HepG2 (cell line): Measurements from ENCODE around the gene CAMTA2. TPM values are rescaled to one million over a fixed set of nuclear protein-coding genes. Genes with fewer than 3 reads are reported as not detected.

Experiments
- ATAC-seq: fragments of 200-7000 bp; cut with Tn5 transposase; 3 replicates; pipeline ENCODE4 v1.9.1; 2020; ENCODE audit warnings: mild to moderate bottlenecking, moderate library complexity
- BruUV-seq: library from RNA; stranded (reverse); fragments of 400-500 nt; replicated peaks from 2 replicates; lab custom pipeline; 2021; lab: Mats Ljungman, UMichigan
- CTCF ChIA-PET: fragments of 300-600 bp; formaldehyde crosslinking; extraction: SDS; loops from one replicate; lab custom pipeline; 2021; ENCODE audit warnings: low total read pairs, inconsistent platforms, low intra/inter-chr PET ratio; lab: Yijun Ruan, JAX
- POLR2A ChIA-PET: fragments of 350-600 bp; sonication (Branson Sonifier 250); formaldehyde crosslinking; loops from one replicate; lab custom pipeline; 2020; ENCODE audit warnings: antibody characterized with exemption, inconsistent platforms; lab: Yijun Ruan, JAX
- DNase-seq: peaks from one replicate; pipeline ENCODE4 v3.0.0-alpha.2; 2015; ENCODE audit warnings: low spot score
- FAIRE-seq: peaks from 3 replicates; lab custom pipeline; 2011; peaks lifted over from hg19 to GRCh38; lab: Jason Lieb, UNC
- H2AFZ ChIP-seq: one replicate; pipeline ENCODE4 v1.6.1; 2011; ENCODE audit warnings: low read length, inconsistent platforms
- H3K27ac ChIP-seq: fragments of 300-600 bp; 3 replicates; pipeline ENCODE4 v1.8.0; 2011; ENCODE audit warnings: mixed run types, mild to moderate bottlenecking, mixed read lengths, low read length, inconsistent platforms; ENCODE audit not compliant: insufficient read depth; ENCODE audit errors: extremely low read length
- H3K27me3 ChIP-seq, 2 experiments: fragments of 200-600 bp in 1 of 2; 2 replicates in 1 of 2; 3 replicates in 1 of 2; pipeline versions ENCODE4 v1.6.0 to v1.8.0; 2011; ENCODE audit warnings: low read length in 2 of 2, mild to moderate bottlenecking in 2 of 2, moderate library complexity in 2 of 2, inconsistent platforms in 1 of 2; ENCODE audit not compliant: insufficient read depth in 2 of 2, control insufficient read depth in 1 of 2
- H3K36me3 ChIP-seq, 2 experiments: fragments of 200-600 bp in 1 of 2; replicated peaks in 1 of 2; 2 replicates in 1 of 2; 3 replicates in 1 of 2; pipeline versions ENCODE4 v1.5.1 to v1.8.0; 2011; ENCODE audit warnings: low read length in 2 of 2, inconsistent platforms in 1 of 2; ENCODE audit not compliant: insufficient read depth in 2 of 2, control insufficient read depth in 1 of 2
- H3K4me1 ChIP-seq: 2 replicates; pipeline ENCODE4 v1.5.1; 2012; ENCODE audit warnings: low read length, inconsistent platforms; ENCODE audit not compliant: insufficient read depth
- H3K4me2 ChIP-seq: 2 replicates; pipeline ENCODE4 v1.6.0; 2011; ENCODE audit warnings: low read depth, low read length, inconsistent platforms
- H3K4me3 ChIP-seq, 3 experiments: fragments of 200-600 bp in 1 of 3; sonication (generic), shearing (Covaris generic) in 1 of 3; replicated peaks in 1 of 3; 2 replicates each; pipeline ENCODE4 v1.5.1; 2011 to 2016; ENCODE audit warnings: low read length in 3 of 3, inconsistent platforms in 2 of 3, low read depth in 2 of 3, mild to moderate bottlenecking in 2 of 3, control low read depth in 1 of 3, mixed read lengths in 1 of 3; ENCODE audit not compliant: insufficient read depth in 1 of 3
- H3K79me2 ChIP-seq: one replicate; pipeline ENCODE4 v1.6.1; 2011; ENCODE audit warnings: low read length, inconsistent platforms; ENCODE audit not compliant: insufficient read depth
- H3K9ac ChIP-seq: 2 replicates; pipeline ENCODE4 v1.6.0; 2011; ENCODE audit warnings: mild to moderate bottlenecking, low read depth, low read length, inconsistent platforms; ENCODE audit not compliant: insufficient read depth
- H3K9me3 ChIP-seq: 2 replicates; pipeline ENCODE4 v1.5.1; 2012; ENCODE audit warnings: mild to moderate bottlenecking, low read length
- H4K20me1 ChIP-seq: 2 replicates; pipeline ENCODE4 v1.6.0; 2011; ENCODE audit warnings: inconsistent platforms, mild to moderate bottlenecking, low read length, moderate library complexity; ENCODE audit not compliant: insufficient read depth
- CREM ChIP-seq, 2 experiments: sonication (generic) in 1 of 2; formaldehyde crosslinking in 1 of 2; IDR thresholded peaks; 2 replicates each; pipeline versions ENCODE4 v1.4.0 to v1.6.1; 2016 to 2020; ENCODE audit warnings: antibody characterized with exemption in 1 of 2, mild to moderate bottlenecking in 1 of 2, missing genetic modification reagents in 1 of 2
- DR1 ChIP-seq: sonication (generic); formaldehyde crosslinking; IDR thresholded peaks from 2 replicates; pipeline ENCODE4 v1.8.0; 2021; ENCODE audit warnings: mild to moderate bottlenecking, missing genetic modification reagents, inconsistent platforms
- EP300 ChIP-seq, 3 experiments: sonication (generic) in 1 of 3; formaldehyde crosslinking in 1 of 3; IDR thresholded peaks; 2 replicates each; pipeline versions ENCODE4 v1.5.1 to v1.6.1; 2011 to 2020; ENCODE audit warnings: low read depth in 2 of 3, low read length in 2 of 3, borderline replicate concordance in 1 of 3, improper control_type of control experiment in 1 of 3, mild to moderate bottlenecking in 1 of 3, missing genetic modification reagents in 1 of 3, moderate library complexity in 1 of 3
- HIVEP1 ChIP-seq: sonication (generic); formaldehyde crosslinking; IDR thresholded peaks from 2 replicates; pipeline ENCODE4 v1.4.0; 2020; ENCODE audit warnings: mild to moderate bottlenecking, missing genetic modification reagents
- HNF4G ChIP-seq, 2 experiments: sonication (generic) in 1 of 2; formaldehyde crosslinking in 1 of 2; IDR thresholded peaks; 2 replicates each; pipeline versions ENCODE4 v1.4.0 to v1.6.1; 2011 to 2020; ENCODE audit warnings: borderline replicate concordance in 2 of 2, low read depth in 2 of 2, mild to moderate bottlenecking in 2 of 2, low read length in 1 of 2, missing genetic modification reagents in 1 of 2, moderate library complexity in 1 of 2
- KDM2A ChIP-seq: sonication (generic); formaldehyde crosslinking; IDR thresholded peaks from 2 replicates; pipeline ENCODE4 v1.4.0; 2020; ENCODE audit warnings: low read depth, missing genetic modification reagents, borderline replicate concordance
- KDM3A ChIP-seq: IDR thresholded peaks from 2 replicates; pipeline ENCODE4 v1.6.1; 2018; ENCODE audit warnings: low read depth, missing compliant biosample characterization
- NFE2L1 ChIP-seq: sonication (generic); formaldehyde crosslinking; IDR thresholded peaks from 2 replicates; pipeline ENCODE4 v1.4.0; 2020; ENCODE audit warnings: missing genetic modification reagents, mild to moderate bottlenecking, borderline replicate concordance
- RBFOX2 ChIP-seq: fragments of 200-400 bp; formaldehyde crosslinking; IDR thresholded peaks from 2 replicates; pipeline ENCODE4 v1.6.1; 2017; ENCODE audit warnings: low read depth, mild to moderate bottlenecking, low read length
- ZC3H13 ChIP-seq: sonication (generic); formaldehyde crosslinking; IDR thresholded peaks from 2 replicates; pipeline ENCODE4 v1.8.1; 2023; ENCODE audit warnings: mild to moderate bottlenecking, missing genetic modification reagents, moderate library complexity
- ZNF335 ChIP-seq: sonication (generic); formaldehyde crosslinking; IDR thresholded peaks from 2 replicates; pipeline ENCODE4 v1.4.0; 2020; ENCODE audit warnings: missing genetic modification reagents
- ZNF546 ChIP-seq: sonication (generic); formaldehyde crosslinking; conservative IDR thresholded peaks from 2 replicates; pipeline ENCODE4 v1.8.1; 2023; ENCODE audit warnings: mild to moderate bottlenecking, missing genetic modification reagents
- WGBS: methylation state at CpG from one replicate; pipeline ENCODE4 v1.1.6; 2017; ENCODE audit warnings: low lambda C conversion rate; 5-methylcytosine and 5-hydroxymethylcytosine counted together
- in situ Hi-C: cut with HindIII; loops from 2 replicates; pipeline ENCODE4 v1.10.0; 2017; ENCODE audit warnings: low pct_unique_long_range_greater_than_20kb; ENCODE audit not compliant: extremely low pct_ligation_motif_present
- intact Hi-C: fragments of 100-400 bp; cut with micrococcal nuclease; formaldehyde crosslinking; loops from one replicate; pipeline ENCODE4 v1.10.0; 2022; ENCODE audit not compliant: unreplicated experiment
- polyA plus RNA-seq, 8 experiments: library from polyadenylated mRNA; depleted of rRNA in 3 of 8; stranded (reverse) in 7 of 8; unstranded in 1 of 8; fragments of >200 nt; fragmentation: Illumina TruSeq in 4 of 8; extraction: Trizol in 4 of 8; gene quantifications; 2 replicates each; pipeline versions ENCODE4 v1.2.1 to v1.2.3, GENCODE V29; 2011 to 2016; ENCODE audit warnings: low read depth in 4 of 8, missing spikeins in 1 of 8, mixed read lengths in 1 of 8; ENCODE audit not compliant: insufficient read depth in 1 of 8
- total RNA-seq, 5 experiments: library from RNA; depleted of rRNA; stranded (reverse); fragments of >200 nt; fragmentation: Illumina TruSeq; extraction: Trizol; gene quantifications; 2 replicates each; pipeline ENCODE4 v1.2.3, GENCODE V29; 2016; ENCODE audit warnings: low read depth in 1 of 5
- TF ChIP-seq, protein P1 (sequence below): IDR thresholded peaks from 2 replicates; pipeline ENCODE4 v1.6.1; 2016; ENCODE audit warnings: missing genetic modification reagents, missing compliant biosample characterization
- TF ChIP-seq, protein P2 (sequence below): sonication (generic); formaldehyde crosslinking; IDR thresholded peaks from 2 replicates; pipeline ENCODE4 v1.4.0; 2020; ENCODE audit warnings: missing genetic modification reagents
- TF ChIP-seq, protein P3 (sequence below): sonication (generic); IDR thresholded peaks from 2 replicates; pipeline ENCODE4 v1.6.1; 2016; ENCODE audit warnings: low read depth, borderline replicate concordance
- TF ChIP-seq, protein P4 (sequence below): sonication (generic); formaldehyde crosslinking; IDR thresholded peaks from 2 replicates; pipeline ENCODE4 v1.8.1; 2023; ENCODE audit warnings: mild to moderate bottlenecking, missing genetic modification reagents

The CAMTA2 gene
- total and polyA plus RNA-seq, 2 of the 13 experiments (the other 11 are each of a cell fraction or from before 2014, with no cell fraction given): 4.1 to 7.1 TPM

DNA sequence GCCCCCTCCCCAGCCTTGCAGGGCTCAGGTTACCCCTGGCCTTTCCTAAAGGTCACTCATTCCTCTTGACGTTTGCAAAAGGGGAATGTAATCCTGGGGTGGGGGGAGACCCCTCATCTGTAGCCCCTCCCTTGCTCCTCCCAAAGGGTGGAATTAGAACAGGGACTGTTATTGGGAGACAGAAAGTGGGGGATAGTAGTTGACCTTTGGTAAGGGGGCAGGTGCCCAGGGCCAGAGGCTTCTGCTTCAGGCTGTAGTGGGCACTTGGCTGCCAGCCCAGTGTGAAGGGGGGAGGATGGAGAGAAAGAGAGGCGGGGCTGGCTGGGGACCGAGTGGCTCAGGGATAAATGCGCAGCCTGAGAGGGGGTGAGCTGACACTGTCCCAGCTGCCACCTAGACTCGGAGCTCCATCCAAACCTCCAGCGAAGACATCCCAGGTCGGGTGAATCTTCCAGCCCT, 36.7 kb downstream of the CAMTA2 start, which contains the start of gene ENO3:
Gene ENO3, plus strand, starts transcription at position 374 of the 459 bp plus-strand sequence. CDS start 711 bp downstream, outside the sequence.
- 0% methylated on average over 7 of the region's 7 CpGs for WGBS
- H2AFZ ChIP-seq: no peak within 1 kb of the TSS
- peak within 1 kb of the TSS; percentile 52 to 88 (median 86) for H3K4me3 ChIP-seq
- peaks cover 7 to 13% of the 10 kb centered on the region in 2 experiments; a peak in 4 of 5 replicates for H3K36me3 ChIP-seq
- peak within 1 kb of the TSS; percentile 99 for H3K27ac ChIP-seq
- H3K79me2 ChIP-seq: peaks cover 35% of the 10 kb centered on the region
- POLR2A ChIA-PET: interaction anchor here (0.7 to 10.0 kb wide), 9 partner anchors 9 to 154 kb away, joined by 3 to 273 read pairs (median 5); partner anchors contain the start of genes PSMB6, RNF167, SLC25A11 and SPAG7
- DNase-seq (peak; percentile 73), FAIRE-seq (peak; percentile 91), ATAC-seq (peak; percentile 27)
- CTCF ChIA-PET: no interaction called here
- intact Hi-C loops (loop anchor here (1.0 to 5.0 kb wide), 2 partner anchors 17 to 43 kb away; partner anchors contain the start of gene SPAG7), in situ Hi-C loops (no loop called here)
- peaks cover 46% of the 10 kb centered on the region for H3K4me1 ChIP-seq
- H4K20me1 ChIP-seq: peaks cover 18% of the 10 kb centered on the region
- no peaks in the 10 kb centered on the region for H3K9me3 ChIP-seq
- BruUV-seq: no TSS peak
- no peaks in the 10 kb centered on the region; a peak in 1 of 5 replicates for H3K27me3 ChIP-seq
- H3K9ac ChIP-seq: peak within 1 kb of the TSS; percentile 84
- H3K4me2 ChIP-seq: peak within 1 kb of the TSS; percentile 93
- TF ChIP-seq RBFOX2 (no peak), HNF4G (IDR thresholded peaks at IDR 0.05; ENCODE audit: borderline replicate concordance, low read depth, low read length) (peak; percentile 80; the same call in 1 of the 2 replicates), HNF4G (CRISPR knock-in tag; IDR thresholded peaks at IDR 0.05; ENCODE audit: borderline replicate concordance, low read depth) (no peak), NFE2L1 (CRISPR knock-in tag) (no peak), DR1 (CRISPR knock-in tag) (0 out of 2 replicates have a peak, but pooled peaks have one; percentile 54), KDM2A (CRISPR knock-in tag) (no peak), ZNF335 (CRISPR knock-in tag) (peak; percentile 24; the same call in 1 of the 2 replicates), CREM (IDR thresholded peaks at IDR 0.05) (peak; percentile 42; the same call in 1 of the 2 replicates), CREM (CRISPR knock-in tag; IDR thresholded peaks at IDR 0.05) (no peak), KDM3A (CRISPR knock-in tag) (peak; percentile 56; the same call in 1 of the 2 replicates), ZC3H13 (CRISPR knock-in tag) (0 out of 2 replicates have a peak, but pooled peaks have one; percentile 38), EP300 (IDR thresholded peaks at IDR 0.05; ENCODE audit: low read depth in 2 of 2, low read length in 2 of 2) (peak in 1 of 2 experiments; percentile 47; a peak in 1 of 4 replicates), EP300 (CRISPR knock-in tag; IDR thresholded peaks at IDR 0.05; ENCODE audit: borderline replicate concordance) (no peak), ZNF546 (no peak), HIVEP1 (0 out of 2 replicates have a peak, but pooled peaks have one; percentile 58)
- TF ChIP-seq, protein P1, sequence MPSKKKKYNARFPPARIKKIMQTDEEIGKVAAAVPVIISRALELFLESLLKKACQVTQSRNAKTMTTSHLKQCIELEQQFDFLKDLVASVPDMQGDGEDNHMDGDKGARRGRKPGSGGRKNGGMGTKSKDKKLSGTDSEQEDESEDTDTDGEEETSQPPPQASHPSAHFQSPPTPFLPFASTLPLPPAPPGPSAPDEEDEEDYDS (CRISPR knock-in tag): peak; percentile 85; the same call in 1 of the 2 replicates
- TF ChIP-seq, protein P2, sequence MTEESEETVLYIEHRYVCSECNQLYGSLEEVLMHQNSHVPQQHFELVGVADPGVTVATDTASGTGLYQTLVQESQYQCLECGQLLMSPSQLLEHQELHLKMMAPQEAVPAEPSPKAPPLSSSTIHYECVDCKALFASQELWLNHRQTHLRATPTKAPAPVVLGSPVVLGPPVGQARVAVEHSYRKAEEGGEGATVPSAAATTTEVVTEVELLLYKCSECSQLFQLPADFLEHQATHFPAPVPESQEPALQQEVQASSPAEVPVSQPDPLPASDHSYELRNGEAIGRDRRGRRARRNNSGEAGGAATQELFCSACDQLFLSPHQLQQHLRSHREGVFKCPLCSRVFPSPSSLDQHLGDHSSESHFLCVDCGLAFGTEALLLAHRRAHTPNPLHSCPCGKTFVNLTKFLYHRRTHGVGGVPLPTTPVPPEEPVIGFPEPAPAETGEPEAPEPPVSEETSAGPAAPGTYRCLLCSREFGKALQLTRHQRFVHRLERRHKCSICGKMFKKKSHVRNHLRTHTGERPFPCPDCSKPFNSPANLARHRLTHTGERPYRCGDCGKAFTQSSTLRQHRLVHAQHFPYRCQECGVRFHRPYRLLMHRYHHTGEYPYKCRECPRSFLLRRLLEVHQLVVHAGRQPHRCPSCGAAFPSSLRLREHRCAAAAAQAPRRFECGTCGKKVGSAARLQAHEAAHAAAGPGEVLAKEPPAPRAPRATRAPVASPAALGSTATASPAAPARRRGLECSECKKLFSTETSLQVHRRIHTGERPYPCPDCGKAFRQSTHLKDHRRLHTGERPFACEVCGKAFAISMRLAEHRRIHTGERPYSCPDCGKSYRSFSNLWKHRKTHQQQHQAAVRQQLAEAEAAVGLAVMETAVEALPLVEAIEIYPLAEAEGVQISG: peak; percentile 21; the same call in 1 of the 2 replicates
- TF ChIP-seq, protein P3, sequence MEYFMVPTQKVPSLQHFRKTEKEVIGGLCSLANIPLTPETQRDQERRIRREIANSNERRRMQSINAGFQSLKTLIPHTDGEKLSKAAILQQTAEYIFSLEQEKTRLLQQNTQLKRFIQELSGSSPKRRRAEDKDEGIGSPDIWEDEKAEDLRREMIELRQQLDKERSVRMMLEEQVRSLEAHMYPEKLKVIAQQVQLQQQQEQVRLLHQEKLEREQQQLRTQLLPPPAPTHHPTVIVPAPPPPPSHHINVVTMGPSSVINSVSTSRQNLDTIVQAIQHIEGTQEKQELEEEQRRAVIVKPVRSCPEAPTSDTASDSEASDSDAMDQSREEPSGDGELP: peak; percentile 57; the same call in 1 of the 2 replicates
- TF ChIP-seq, protein P4, sequence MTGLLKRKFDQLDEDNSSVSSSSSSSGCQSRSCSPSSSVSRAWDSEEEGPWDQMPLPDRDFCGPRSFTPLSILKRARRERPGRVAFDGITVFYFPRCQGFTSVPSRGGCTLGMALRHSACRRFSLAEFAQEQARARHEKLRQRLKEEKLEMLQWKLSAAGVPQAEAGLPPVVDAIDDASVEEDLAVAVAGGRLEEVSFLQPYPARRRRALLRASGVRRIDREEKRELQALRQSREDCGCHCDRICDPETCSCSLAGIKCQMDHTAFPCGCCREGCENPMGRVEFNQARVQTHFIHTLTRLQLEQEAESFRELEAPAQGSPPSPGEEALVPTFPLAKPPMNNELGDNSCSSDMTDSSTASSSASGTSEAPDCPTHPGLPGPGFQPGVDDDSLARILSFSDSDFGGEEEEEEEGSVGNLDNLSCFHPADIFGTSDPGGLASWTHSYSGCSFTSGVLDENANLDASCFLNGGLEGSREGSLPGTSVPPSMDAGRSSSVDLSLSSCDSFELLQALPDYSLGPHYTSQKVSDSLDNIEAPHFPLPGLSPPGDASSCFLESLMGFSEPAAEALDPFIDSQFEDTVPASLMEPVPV: no peak
